ENCODE measurements around the gene DAD1.
"Not testable (repeated sequence)": the region's sequence is repeated elsewhere in the genome, so short reads cannot be mapped to it uniquely, and the experiment has no call there.

Gene DAD1

GRCh38 chr14:22566845-22567244 lies 22.2 kb downstream of the DAD1 start:
- DNase-seq, result peak; percentile 55

DNA sequence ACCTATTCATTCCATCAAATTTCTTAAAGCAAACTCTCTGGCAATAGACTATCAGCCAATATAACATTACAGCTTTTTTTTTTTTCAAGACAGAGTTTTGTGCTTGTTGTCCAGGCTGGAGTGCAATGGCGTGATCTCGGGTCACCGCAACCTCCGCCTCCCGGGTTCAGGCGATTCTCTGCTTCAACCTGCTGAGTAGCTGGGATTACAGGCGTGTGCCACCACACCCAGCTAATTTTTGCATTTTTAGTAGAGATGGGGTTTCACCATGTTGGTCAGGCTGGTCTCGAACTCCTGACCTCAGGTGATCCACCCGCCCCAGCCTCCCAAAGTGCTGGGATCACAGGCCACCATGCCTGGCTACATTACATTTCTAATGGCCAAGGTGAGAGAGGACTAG lies 22.8 kb downstream of the DAD1 start:
- not testable (repeated sequence) for DNase-seq

DNA sequence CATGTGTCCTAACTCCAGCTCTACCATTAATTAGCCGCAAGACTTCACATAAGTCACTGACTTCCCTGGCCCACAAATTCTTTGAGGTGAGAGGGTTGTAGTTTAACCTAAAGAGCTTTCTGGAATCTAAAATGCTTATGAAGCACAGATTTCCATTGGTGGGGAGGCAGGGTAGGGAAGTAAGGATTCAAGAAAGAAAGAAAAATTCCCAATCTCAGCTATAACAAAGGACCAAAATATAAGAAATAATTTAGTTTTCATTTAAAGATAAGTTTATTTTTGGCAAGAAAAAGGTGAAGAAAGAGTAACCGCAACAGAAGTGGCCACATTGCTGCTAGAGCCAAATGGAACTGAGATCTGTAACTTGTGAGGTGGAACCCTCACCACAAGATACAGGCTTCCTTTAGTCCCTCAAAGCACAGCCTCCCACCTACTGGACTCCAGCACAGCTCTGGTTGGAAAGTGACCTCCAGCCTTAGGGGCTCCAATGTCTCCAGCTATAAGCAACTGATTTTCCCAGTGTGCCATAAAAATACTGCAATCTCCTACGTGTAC lies 23.6 kb downstream of the DAD1 start:
- peak; percentile 25 for DNase-seq

- DNase-seq, result no peak
These were observed 24.6 kb downstream of the DAD1 start for GRCh38 chr14:22564463-22564862.

GRCh38 chr14:22563987-22564386 lies 25.0 kb downstream of the DAD1 start:
- DNase-seq, result peak; percentile 26

- DNase-seq, result peak; percentile 93
These were observed 27.1 kb downstream of the DAD1 start for GRCh38 chr14:22561661-22562579.

- DNase-seq, result no peak
These were observed 27.7 kb downstream of the DAD1 start for GRCh38 chr14:22561366-22561660.

- peak; percentile 49 for DNase-seq
These were observed 28.2 kb downstream of the DAD1 start for GRCh38 chr14:22560662-22561365.

DNA sequence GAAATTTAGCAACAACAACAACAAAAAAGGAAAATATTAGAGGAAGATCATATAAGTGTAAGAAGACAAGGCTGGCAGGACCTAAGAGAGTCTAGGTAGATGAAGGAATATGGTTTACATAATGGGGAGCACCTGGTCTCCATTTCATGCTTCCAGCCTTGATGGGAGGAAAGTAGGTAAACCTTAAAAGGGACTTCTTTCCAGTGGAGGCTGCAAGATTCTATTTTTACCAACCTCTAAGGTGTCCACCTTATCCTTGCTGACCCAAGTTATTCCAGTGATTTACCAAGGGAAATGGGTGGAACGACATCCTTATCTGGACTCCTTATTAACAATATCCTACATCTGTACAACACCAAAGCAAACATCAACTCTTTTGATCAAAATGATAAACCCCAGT lies 30.0 kb downstream of the DAD1 start:
- DNase-seq, result peak; percentile 22

GRCh38 chr14:22558221-22558913 lies 30.7 kb downstream of the DAD1 start:
- DNase-seq, result peak; percentile 81

- no peak for DNase-seq
These were observed 31.2 kb downstream of the DAD1 start for GRCh38 chr14:22557846-22558220.

DNA sequence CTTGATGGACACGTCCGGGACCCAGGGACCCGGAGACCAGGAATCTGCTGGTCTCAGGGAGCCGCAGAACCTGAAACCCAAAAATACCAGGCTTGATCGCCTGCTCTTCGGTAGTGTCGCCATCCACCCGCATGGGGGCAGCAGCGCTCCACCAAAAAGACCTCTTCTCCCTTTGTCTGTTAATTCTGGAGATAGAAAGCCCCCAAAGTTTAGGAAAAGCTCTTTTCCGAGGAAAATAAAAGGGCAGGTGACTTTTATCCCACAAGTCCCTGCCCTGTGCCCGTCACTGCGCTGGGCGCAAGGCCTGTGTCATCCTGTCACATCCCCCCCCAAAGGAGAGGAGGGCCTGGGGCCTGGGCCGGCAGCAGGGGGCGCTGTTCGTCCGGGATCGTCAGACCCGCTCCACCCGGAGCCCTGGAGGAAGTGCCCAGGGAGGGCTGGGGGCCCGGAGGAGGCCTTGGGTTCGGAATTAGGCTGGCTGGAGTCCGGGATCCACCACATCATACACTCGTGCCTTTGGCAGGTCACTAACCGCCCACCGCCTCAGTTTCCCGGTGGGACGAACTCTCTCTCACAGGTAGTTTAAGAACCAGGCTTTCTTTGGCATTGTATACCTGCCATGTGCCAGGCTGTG lies 31.9 kb downstream of the DAD1 start:
- peak; percentile 91 for DNase-seq

- peak; percentile 100 for DNase-seq
These were observed 32.7 kb downstream of the DAD1 start for GRCh38 chr14:22556021-22556989.

- peak; percentile 81 for DNase-seq
These were observed 33.5 kb downstream of the DAD1 start for GRCh38 chr14:22555384-22556011.

GRCh38 chr14:22554498-22555383 lies 34.3 kb downstream of the DAD1 start:
- peak; percentile 59 for DNase-seq

DNA sequence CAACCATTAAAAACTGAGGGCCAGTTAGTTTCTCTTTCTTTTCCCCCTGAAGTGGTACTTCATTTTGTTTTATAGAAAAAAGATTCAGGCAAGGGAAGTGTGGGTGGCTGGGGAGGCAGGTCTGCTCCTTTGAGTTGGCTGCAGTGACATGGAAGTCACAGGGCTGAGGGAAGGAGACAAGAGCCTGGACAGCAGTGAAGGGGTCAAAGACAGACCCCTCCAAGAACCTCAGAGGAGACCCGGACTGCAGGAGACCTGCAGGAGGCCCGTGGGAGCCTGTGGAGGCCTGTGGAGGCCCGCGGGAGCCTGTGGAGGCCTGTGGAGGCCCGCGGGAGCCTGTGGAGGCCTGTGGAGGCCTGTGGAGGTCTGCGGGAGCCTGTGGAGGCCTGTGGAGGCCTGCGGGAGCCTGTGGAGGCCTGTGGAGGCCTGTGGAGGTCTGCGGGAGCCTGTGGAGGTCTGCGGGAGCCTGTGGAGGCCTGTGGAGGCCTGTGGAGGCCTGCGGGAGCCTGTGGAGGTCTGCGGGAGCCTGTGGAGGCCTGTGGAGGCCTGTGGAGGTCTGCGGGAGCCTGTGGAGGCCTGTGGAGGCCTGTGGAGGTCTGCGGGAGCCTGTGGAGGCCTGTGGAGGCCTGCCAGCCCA lies 35.0 kb downstream of the DAD1 start:
- peak; percentile 66 for DNase-seq

DNA sequence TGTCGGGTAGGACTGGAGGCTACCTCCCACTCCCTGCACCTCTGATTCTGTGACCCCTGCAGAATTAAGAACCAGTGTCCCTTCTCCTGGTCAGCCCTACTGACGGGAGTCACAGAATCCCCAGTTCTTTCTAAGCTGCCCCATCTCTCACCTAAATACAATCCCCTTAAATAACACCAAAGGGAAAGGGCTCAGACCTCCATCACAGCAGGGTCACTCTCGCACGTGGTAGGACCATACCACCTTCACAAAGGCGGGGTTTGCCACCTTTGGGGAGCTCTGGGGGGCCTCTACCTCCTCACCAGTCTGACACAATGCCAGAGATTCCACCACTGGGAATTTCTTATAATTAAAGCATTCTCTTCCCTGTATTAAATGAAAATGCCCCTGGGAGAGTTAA lies 35.6 kb downstream of the DAD1 start:
- no peak for DNase-seq

- DNase-seq, result peak; percentile 19
These were observed 36.3 kb downstream of the DAD1 start for GRCh38 chr14:22552827-22553076.

- DNase-seq, result peak; percentile 32
These were observed 36.8 kb downstream of the DAD1 start for GRCh38 chr14:22552001-22552826.

Measured in CD4-positive, alpha-beta T cell treated with Interleukin-17A for 1 hour (primary cell).